ENCODE measurements around the gene CST9L. TPM values are rescaled to one million over a fixed set of nuclear protein-coding genes. Genes with fewer than 3 reads are reported as not detected.

CST9L gene
- total and polyA plus RNA-seq, 2 experiments from 2014 or later, result not detected

DNA sequence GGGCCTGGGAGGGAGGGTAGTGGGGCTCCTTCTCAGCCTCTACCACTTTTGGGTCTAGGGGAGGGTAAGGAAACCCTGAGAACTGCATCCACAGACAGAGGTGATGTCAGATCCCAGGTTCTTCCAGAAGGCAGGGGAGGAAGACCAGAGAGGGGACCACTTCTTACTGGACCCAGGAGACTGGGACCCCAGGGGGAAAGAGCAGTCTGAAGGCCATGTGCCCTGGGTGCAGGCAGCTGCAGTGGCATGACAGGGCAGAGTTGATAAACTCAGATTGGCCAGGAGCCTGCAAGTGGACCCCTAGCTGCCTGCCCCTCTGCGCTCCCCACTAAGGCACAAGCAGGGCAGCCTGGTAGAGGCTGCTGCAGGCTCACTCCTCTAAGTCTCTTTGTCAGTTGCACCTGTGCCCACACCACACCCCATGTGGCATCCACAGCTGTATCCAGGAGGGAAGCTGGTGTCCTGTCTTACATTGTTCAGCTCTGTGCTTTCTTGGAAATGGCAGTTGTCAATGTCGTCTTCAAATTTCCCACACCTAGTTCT is 2.7 kb downstream of the CST9L start:
- Histone ChIP-seq H3K36me3 (replicated peaks; ENCODE audit: insufficient read depth, low read depth) (no peaks in the 10 kb centered on the region), H4K20me1 (ENCODE audit: insufficient read depth, poor library complexity, severe bottlenecking) (no peaks in the 10 kb centered on the region), H3K4me2 (no peak overlapping the region), H3K9me3 (ENCODE audit: low read depth) (no peaks in the 10 kb centered on the region), H2AFZ (no peak overlapping the region), H3K9me2 (replicated peaks; ENCODE audit: insufficient read depth) (no peaks in the 10 kb centered on the region), H3K4me3 (no peak overlapping the region), H3K4me1 (ENCODE audit: insufficient read depth) (no peaks in the 10 kb centered on the region), H3K27ac (no peak overlapping the region), H3K79me2 (no peaks in the 10 kb centered on the region), H3K27me3 (no peaks in the 10 kb centered on the region)
- WGBS (ENCODE audit: low lambda C conversion rate, missing lambda C conversion rate), result 98% methylated on average over 2 of the region's 2 CpGs
- TF ChIP-seq, protein P1, sequence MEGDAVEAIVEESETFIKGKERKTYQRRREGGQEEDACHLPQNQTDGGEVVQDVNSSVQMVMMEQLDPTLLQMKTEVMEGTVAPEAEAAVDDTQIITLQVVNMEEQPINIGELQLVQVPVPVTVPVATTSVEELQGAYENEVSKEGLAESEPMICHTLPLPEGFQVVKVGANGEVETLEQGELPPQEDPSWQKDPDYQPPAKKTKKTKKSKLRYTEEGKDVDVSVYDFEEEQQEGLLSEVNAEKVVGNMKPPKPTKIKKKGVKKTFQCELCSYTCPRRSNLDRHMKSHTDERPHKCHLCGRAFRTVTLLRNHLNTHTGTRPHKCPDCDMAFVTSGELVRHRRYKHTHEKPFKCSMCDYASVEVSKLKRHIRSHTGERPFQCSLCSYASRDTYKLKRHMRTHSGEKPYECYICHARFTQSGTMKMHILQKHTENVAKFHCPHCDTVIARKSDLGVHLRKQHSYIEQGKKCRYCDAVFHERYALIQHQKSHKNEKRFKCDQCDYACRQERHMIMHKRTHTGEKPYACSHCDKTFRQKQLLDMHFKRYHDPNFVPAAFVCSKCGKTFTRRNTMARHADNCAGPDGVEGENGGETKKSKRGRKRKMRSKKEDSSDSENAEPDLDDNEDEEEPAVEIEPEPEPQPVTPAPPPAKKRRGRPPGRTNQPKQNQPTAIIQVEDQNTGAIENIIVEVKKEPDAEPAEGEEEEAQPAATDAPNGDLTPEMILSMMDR (IDR thresholded peaks at IDR 0.05; ENCODE audit: poor library complexity), result no peak
- TF ChIP-seq EZH2phosphoT487 (IDR thresholded peaks at IDR 0.05; ENCODE audit: low read depth, severe bottlenecking, unreplicated experiment) (no peak), EZH2 (IDR thresholded peaks at IDR 0.05; ENCODE audit: borderline replicate concordance) (no peak)
- DNase-seq (ENCODE audit: low spot score), result no peak

DNA sequence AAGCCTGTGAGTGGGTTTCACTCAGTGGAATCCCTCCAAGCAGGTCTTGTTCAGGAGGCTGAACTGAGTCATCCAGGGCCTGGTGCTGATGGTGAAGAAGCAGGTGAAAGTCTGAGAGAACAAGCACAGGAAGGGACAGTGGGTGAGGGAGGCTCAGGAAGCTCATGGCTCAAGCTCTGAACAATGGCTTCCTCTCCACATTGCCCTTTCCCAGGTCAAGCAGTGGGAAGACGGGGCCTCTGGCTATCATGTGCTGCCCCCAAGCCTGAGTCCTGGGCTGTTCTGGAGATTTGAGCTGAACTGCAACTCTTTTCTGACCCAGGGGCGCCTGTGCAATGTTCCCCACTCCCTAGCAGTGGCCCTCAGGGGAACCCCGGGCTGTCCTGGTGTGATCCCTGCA is 3.4 kb downstream of the CST9L start:
- no peaks in the 10 kb centered on the region for H3K79me2 ChIP-seq
- no peaks in the 10 kb centered on the region for H3K9me3 ChIP-seq (ENCODE audit: low read depth)
- H3K4me1 ChIP-seq (ENCODE audit: insufficient read depth), result no peaks in the 10 kb centered on the region
- no peak for DNase-seq (ENCODE audit: low spot score)
- H3K36me3 ChIP-seq (replicated peaks; ENCODE audit: insufficient read depth, low read depth), result no peaks in the 10 kb centered on the region
- no peaks in the 10 kb centered on the region for H3K27me3 ChIP-seq
- no peak overlapping the region for H3K4me3 ChIP-seq
- TF ChIP-seq EZH2phosphoT487 (IDR thresholded peaks at IDR 0.05; ENCODE audit: low read depth, severe bottlenecking, unreplicated experiment) (no peak), EZH2 (IDR thresholded peaks at IDR 0.05; ENCODE audit: borderline replicate concordance) (no peak)
- TF ChIP-seq, protein P1 (IDR thresholded peaks at IDR 0.05; ENCODE audit: poor library complexity), result no peak
- WGBS (ENCODE audit: low lambda C conversion rate, missing lambda C conversion rate), result 65% methylated on average over 3 of the region's 3 CpGs
- H3K9me2 ChIP-seq (replicated peaks; ENCODE audit: insufficient read depth), result no peaks in the 10 kb centered on the region
- no peaks in the 10 kb centered on the region for H4K20me1 ChIP-seq (ENCODE audit: insufficient read depth, poor library complexity, severe bottlenecking)
- no peak overlapping the region for H3K4me2 ChIP-seq
- H2AFZ ChIP-seq, result no peak overlapping the region
- no peak overlapping the region for H3K27ac ChIP-seq

DNA sequence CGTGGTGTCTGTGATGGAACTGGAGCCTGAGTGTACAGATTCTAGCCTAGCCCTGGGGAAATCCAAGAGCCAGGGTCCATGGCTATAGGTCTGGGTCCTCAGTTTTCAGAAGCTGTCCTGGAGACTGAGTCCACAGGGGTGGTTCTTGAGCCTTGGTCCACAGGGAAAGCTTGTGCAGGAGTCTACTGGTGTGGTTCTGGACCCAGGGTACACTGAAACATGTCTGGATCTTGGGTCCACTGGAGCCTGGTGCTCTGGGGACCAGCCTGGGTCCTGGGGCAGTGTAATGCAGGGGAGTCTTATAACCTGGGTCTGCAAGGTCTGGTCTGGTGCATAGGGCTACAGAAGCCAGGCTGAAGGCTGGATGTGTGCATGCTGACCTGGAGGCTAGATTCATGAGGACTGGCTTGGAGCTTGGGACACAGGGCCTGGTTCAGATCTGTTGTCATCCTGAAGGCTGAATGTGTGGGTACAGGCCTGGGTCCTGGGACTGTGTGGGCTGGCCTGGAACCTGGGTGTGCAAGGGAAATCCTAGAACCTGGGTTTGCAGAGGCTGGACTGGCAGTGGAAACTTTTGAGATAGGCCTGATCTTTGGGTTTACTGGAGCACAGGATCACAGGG is 5.5 kb downstream of the CST9L start:
- Histone ChIP-seq H3K79me2 (no peaks in the 10 kb centered on the region), H3K4me2 (no peak overlapping the region), H3K27ac (no peak overlapping the region), H3K4me3 (no peak overlapping the region), H3K4me1 (ENCODE audit: insufficient read depth) (no peaks in the 10 kb centered on the region), H3K9me3 (ENCODE audit: low read depth) (no peaks in the 10 kb centered on the region), H3K9me2 (replicated peaks; ENCODE audit: insufficient read depth) (no peaks in the 10 kb centered on the region), H3K27me3 (no peaks in the 10 kb centered on the region), H4K20me1 (ENCODE audit: insufficient read depth, poor library complexity, severe bottlenecking) (no peaks in the 10 kb centered on the region), H3K36me3 (replicated peaks; ENCODE audit: insufficient read depth, low read depth) (no peaks in the 10 kb centered on the region), H2AFZ (no peak overlapping the region)
- DNase-seq (ENCODE audit: low spot score), result no peak
- TF ChIP-seq, protein P1 (IDR thresholded peaks at IDR 0.05; ENCODE audit: poor library complexity), result no peak
- TF ChIP-seq EZH2 (IDR thresholded peaks at IDR 0.05; ENCODE audit: borderline replicate concordance), result no peak
- TF ChIP-seq EZH2phosphoT487 (IDR thresholded peaks at IDR 0.05; ENCODE audit: low read depth, severe bottlenecking, unreplicated experiment), result no peak
- 94% methylated on average over 1 of the region's 1 CpG for WGBS (ENCODE audit: low lambda C conversion rate, missing lambda C conversion rate)

Measured in hepatocyte (in vitro differentiated cells).